Epithelial cell of prostate (primary cell): ENCODE data around the gene PTPRF.

Experiments used
- DNase-seq: peaks from one replicate; pipeline ENCODE4 v3.0.0-alpha.2; 2011; ENCODE audit warnings: low read depth, low spot score
- H3K27ac ChIP-seq: fragments of 450-650 bp; 2 replicates; pipeline ENCODE4 v1.5.1; 2017; ENCODE audit warnings: mild to moderate bottlenecking

Gene PTPRF

DNA sequence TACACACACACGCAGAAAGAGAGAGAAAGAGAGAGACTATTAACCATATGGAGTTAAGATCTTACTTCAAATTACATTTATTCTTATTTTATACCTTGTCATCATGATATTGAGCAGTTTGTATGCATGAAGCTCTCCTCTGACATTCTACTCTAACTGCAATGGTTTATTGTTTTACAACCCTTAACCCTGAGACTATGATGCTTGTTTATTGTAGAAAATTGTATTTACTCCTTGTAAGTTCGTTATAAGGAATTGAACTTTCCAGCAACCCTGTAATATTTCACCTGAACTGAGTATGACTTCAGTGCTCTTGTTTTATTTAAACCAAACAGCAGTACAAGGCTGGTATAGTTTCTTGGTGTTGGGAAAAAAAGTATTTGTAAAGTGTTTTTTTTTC, 18.6 kb upstream of the PTPRF start:
- no peak overlapping the region for H3K27ac ChIP-seq
- DNase-seq = no peak

DNA sequence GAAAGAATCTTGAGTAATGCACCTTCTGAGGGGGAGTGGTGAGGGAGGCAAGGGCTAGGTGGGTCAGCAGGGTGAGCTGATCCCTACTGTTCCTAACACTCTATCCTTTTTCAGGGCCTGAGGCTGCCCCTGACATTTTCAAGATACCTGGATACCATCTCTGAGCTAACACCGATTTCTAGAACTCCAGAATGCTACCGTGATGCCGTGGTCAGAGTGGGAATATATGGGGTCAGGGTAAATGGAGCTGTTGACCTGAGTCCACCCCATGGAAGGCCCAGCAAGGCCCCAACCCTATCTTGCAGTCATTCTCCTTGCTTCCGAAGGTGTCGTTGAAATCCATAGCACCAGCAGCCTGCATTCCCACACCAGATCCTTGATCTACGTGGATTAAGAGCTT, 18.0 kb upstream of the PTPRF start:
- H3K27ac ChIP-seq = no peak overlapping the region
- no peak for DNase-seq

DNA sequence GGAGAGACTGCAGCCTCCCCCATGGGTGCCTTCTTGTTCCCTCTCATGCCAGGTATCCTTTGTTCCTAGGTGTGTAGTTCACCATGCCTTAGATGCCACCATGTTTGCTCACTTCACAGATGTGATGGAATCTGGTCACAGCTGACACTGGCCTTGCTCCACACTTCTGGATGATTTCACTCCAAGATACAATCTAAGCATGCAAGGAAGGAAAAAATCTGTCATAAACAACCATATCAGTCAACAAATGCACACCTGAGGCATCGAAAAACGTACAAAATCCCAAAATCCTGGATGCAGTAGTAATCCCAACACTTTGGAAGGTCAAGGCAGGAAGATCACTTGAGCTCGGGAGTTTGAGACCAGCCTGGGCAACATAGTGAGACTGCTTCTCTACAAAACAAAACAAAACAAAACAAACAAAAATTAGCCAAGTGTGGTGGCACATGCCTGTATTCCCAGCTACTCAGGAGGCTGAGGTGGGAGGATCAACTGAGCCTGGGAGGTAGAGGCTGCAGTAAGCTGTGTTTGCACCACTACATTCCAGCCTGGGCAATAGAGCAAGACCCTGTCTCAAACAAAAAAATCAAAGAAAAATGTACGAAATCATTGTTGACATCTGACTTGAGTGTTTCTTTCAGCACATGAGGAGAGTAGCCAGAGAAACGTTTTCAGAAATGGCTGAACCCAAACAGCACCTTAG, 17.1 kb upstream of the PTPRF start:
- no peak overlapping the region for H3K27ac ChIP-seq
- DNase-seq = no peak

DNA sequence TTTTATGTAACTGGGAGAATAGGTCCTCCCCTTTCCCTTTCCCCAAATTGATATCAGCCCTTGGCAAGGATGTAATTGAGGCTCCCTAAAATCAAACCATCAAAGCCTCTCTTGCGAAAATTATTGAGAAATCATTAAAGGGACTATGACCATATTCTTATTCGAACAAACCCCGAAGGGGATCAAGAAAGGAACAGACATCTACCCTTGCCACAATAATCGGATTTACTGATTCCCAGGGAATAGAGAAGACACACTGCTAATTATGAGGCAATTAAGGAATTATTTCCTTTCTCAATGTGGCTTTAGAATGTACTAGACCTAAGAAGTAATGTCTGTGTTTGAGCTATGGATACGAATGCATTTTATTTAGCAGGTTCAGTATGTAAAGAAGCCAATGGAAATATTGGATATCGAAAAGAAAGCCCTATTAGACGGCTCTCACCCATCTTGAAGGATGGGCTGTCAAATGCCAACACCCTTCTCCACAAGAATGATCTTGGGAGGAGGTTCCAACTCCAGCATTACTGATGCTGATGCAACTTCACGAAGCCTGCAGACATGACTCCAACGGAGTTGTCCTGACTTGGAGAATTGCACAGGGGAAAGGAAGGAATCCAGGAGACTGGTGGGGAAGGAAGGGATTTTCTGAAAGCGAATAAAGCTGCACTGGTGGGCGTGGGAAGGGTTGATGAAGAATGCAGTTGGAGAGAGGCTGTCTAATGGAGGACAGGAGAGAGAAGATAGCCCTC, 11.6 kb upstream of the PTPRF start:
- no peak overlapping the region for H3K27ac ChIP-seq
- no peak for DNase-seq

DNA sequence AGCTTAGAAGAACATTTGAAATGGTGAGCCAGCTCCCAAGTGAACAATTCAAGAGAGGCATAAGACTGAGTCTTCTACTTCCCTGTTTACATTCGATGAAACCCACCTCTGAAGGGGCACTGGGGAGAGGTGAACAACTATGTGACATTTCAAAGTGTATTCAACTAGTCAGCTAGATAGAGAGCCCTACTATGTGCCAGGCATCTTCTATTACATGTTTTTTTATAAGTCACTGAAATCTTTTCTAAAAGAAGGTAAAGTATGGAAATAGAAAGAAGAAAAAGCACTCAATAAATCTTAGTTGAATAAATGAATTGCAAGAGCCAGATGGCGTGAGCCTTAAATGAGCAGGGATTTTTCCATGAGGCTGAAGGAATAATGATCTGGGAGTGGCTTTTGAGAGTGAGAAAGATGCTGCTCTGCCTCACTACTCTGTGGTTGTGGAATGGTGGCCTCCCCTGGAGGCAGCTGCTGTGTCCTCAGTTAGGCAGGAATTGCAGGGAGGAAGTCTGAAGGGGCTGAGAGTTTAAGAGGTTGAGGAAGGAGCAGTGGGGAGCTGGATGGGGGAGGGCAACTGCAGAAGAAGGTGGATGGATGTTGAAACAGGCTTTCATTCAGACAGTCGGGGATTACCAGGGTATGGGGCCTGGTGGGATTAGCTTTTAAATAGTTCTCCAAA, 10.4 kb upstream of the PTPRF start:
- H3K27ac ChIP-seq = no peak overlapping the region
- no peak for DNase-seq

DNA sequence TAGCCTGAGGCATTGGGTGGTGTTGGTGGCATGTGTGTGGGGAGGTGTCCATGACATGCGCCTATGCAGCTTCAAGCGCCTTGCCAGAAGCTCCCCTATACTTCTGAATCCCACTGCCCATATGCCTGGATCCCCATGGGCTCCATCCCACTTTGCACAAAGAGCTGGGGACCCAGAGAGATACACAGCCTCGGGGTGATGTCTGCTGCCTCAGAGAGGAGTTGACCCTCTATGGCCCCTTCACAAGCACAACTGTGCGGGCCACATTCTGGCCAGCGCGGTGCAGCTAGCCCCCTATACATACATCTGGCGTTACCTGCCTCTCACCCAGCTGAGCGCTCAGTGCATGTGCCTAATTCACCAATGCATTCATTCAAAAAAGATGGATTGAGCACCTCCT, 9.6 kb upstream of the PTPRF start:
- DNase-seq = no peak
- H3K27ac ChIP-seq = no peak overlapping the region

DNA sequence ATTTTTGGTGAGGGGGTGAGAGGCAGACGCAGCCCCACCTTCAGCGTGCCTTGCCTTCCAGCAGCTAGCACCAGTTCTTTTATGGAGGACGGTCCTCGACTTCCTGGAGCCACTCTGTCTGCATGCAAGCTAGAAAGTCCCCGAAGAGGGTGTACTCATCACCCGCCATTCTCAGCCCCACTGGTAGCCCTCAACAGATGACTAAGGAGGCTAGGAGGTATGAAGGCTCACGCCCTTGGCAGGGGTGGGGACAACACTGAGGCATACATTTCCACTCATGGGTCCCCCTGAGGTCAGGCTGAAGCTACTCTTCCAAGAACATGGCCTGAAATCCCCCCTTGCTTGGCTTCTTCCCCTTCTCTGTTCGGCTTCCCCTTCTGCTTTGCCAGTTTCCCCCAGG, 8.9 kb upstream of the PTPRF start:
- DNase-seq = no peak
- H3K27ac ChIP-seq = no peak overlapping the region

DNA sequence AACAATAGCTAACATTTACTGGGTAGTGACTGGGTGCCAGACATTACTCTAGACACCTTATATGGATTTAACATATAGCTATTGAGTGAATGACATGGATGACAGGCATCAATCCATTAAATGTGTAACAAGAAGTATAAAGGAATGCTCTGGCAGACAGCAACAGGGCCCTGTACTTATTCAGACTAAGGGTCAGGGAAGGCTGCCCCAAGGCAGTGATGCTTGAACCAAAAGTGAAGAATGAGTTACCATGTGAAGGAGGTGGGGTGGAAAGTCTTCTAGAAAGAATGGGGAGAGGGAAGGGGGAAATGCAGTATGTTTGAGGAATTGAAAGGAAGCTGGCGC, 8.3 kb upstream of the PTPRF start:
- no peak for DNase-seq
- H3K27ac ChIP-seq = no peak overlapping the region

DNA sequence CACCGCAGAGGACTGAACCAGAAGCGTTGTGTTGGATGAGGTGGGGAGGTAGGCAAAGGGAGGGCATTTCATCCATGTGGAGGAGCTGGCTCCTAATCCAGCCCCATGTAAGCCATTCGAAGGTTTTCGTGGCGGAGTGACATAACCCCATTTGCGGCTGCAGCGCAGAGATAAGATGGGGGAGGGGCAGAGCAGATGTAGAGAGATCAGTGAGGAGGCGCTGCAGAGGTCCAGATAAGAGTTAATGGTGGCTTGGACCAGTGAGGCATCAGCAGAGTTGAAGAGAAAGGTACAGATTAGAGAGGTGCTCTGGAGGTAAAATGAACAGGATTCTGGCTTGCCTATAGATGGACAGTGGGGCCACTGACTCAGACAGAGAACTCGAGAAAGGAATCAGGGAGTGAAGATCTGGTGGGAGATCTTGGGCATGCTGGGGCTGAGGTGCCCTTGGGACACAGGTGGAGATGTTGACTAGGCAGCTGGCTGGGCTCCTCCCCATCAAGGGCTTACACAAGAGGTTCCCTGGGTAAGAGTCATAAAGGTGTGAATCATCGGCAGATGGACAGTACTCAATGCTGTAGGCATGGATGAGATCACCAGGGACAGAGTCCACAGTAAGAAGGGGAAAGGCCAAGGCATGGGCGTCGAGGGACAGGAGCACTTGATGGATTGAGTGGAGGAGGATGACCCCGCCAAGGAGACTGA, 7.8 kb upstream of the PTPRF start:
- DNase-seq = peak; percentile 90

DNA sequence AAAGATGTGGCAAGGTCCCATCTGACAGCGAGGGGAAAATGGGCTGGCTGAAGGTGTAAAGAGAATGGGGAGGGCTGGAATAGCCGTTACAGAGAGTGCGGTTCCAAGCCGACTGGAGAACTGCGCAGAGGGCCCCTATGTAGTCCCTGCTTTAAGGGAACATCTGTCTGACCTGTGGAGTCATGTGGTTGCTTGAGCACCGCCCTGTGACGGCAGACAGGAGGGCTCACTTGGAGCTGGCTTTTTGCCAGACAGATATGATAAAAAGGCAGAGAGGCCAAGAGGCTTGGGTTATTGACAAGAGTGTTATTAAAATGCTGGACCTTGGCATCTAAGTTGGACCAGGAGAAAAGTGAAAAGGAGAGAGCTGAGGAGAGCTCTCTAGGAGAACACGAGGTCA, 5.9 kb upstream of the PTPRF start:
- DNase-seq = no peak
- H3K27ac ChIP-seq = no peak overlapping the region

More for the DNA sequence above, 7.8 kb upstream of the PTPRF start:
- peak overlapping the region; percentile 27 for H3K27ac ChIP-seq

DNA sequence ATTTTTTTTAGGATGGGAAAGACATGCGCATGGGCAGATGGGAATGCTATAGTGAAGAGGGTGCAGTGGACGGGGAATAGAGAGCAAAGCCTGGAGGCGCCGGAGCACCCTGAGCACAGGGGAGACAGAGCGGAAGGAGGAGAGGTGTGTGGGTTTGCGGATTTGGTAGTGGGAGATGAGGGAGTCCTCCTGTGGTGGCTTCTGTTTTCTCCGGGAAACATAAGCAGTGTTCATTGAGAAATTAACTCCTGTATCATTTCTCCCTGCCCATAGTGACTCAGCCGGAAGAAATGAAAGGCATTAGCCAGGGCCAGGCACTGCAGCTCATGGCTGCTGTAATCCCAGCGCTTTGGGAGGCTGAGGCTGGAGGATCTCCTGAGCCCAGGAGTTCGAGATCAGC, 4.7 kb upstream of the PTPRF start:
- H3K27ac ChIP-seq = peak overlapping the region; percentile 22
- DNase-seq = no peak

DNA sequence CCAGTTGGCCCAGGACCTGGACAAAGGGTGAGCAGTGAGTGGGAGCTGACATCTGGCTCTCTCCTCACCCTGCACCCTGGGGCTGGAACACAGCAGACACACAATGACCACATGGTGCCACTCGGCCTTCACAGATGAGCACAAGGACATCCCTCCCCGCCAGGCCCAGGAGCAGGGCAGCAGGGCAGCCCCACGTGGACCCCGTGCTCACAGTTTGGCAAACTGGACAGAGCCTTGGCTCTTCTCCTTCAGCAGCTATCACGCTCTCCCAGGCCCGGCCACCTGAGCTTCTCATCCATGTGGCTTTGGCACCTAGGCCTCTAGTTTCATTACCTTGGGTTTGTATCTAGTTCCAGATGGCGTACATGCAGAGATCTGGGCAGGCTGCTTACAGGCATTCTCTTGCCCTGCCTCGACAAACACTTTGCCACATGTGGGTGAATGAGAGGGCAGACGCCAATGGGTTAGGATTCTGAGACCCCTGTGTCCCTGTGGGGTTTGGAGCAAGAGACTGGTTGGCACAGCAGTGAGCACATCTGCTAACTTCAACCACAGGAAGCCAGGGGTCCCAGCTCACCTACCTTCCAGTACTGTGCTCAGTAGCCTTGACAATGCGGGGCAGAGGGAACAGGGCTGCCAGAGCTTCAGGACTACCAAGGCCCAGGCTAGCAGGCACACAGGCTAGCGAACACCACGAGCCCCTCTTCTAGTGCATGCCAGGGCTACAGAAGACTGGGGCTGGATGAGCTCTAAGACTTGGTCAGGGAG, 3.4 kb upstream of the PTPRF start:
- DNase-seq = no peak
- no peak overlapping the region for H3K27ac ChIP-seq

DNA sequence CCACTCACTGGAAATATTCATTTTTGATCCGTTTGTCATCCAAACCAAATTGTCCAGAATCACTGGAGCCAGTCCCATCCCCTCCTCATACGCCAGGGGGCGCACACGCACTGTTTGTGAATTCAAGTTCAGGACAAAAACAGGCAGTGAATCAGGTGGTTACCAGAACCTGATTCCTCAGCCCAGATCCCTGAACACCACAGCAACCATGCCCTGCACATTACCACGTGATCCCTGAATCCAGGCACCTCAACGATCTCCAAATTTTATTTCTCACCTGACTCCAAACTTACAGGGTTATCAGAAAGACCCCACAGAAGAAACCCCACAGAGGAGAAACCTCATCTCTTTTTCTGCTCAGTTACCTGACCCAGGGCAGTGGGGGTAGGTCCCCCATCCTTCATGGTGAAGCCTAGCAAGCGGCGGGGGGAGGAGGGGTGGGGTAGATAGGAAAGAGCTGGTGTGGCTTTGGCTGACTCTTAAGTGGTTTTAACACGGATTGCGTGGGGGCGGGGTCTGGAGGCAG, 1.4 kb upstream of the PTPRF start:
- H3K27ac ChIP-seq = no peak overlapping the region
- DNase-seq = no peak

DNA sequence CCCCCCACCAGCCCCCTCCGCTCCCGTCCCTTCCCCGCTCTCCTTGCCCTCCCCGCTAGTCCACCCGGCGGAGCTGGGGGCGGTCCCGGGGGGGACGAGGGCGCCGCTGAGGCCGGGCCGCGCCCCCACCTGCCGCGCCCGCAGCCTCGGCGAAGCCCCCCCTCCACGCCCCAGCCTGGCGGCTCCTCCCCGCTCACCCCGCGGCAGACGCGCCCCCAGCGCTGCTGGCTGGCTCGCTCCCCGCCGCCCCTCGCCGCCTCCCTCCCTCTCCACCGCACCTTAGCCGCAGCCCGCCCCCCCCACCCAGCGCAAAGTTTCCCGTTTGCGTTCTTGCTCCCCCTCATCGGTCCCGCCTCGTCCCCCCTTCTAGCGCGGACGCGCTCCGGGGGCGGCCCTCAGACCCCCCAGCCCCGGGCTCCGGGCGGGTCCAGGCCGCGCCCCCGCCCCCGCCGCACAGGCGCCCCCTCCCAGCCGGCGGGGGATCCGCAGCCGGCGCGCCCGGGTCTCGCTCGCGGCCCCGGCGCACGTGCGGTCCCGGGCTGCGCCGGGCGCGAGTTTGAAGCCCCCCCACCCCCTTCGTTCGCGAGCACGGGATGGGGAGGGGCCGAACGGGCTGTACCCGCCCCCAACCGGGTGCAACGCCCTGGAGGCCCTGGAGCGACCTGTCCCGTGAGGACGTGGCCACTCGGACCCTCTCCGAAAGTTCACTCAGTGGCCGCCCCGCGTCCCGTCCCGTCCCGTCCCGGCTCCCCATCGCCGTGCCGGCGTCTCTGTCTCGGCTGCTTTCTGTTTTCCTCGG, 623 bp downstream of the PTPRF start:
- H3K27ac ChIP-seq = peak overlapping the region; percentile 53
- no peak for DNase-seq

DNA sequence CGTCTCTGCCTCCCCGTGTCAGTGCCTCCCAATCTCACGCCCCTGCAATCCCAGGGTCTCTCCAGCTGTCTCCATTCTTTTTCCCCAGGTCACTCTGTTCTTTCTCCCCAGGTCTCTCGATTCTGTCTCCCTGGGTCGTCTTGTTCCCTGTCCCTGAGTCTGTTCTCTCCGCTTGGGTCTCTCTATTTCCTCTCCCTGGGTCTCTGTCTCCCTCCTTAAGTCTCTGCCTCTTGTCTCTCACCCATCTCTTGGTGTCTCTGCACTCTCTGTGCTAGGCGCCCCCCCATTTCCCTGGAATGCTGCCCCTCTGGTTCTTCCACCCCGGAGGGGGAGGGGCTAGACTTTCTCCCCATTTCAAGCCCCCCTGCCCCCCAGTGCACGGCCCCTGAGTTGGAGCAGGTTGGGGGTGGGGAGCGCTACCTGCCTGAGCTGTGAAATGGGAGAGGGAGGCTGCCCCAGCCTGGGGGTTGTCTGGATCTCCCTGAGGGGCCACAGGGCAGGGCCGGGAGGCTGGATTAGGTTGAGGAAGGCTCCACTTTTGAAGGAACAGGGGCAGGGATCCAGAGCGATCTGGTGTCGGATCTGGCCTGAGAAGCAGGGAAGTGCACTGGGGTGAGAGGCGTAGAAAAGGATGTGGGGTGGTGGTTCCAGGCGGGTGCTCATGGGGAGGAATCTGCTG, 1.4 kb downstream of the PTPRF start:
- no peak for DNase-seq
- peak overlapping the region; percentile 53 for H3K27ac ChIP-seq

DNA sequence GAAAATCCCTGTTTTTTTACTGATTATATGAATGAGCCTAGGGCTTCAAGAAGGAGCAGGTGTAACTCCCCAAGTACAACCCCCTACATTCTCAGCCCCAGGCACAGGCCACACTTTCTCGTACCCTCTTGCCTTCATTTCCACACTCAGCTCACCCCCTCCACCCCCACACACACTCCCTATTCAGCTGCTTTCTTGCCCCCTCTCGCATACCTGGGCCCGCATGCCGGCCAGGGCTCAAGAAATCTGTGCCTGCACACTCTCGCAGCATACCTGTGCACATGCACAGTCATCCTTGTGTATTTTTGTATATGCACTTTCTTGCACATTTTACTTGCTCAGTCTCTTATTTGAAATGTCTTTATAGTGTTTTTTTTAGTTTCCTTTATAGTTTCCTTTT, 2.0 kb downstream of the PTPRF start:
- DNase-seq = no peak
- H3K27ac ChIP-seq = peak overlapping the region; percentile 53

DNA sequence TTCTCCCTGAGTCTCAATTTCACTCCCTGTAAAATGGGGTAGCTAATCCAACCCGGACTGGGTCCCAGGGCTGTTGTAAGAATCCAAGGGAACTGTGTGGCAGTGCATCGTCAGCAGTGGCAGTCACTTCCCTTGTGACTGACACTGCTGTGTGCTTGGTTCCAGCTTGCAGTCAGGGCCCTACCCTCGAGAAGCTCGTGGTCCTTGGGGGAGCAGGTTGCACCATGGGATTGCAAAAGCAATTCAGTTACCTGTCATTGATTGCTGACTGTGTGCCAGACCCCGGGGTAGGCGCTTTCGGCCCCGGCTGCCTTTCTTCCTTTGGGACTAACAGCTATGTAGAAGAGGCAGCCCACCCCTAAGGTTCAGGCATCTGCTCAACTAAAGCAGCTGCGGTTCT, 2.9 kb downstream of the PTPRF start:
- no peak for DNase-seq
- H3K27ac ChIP-seq = no peak overlapping the region

DNA sequence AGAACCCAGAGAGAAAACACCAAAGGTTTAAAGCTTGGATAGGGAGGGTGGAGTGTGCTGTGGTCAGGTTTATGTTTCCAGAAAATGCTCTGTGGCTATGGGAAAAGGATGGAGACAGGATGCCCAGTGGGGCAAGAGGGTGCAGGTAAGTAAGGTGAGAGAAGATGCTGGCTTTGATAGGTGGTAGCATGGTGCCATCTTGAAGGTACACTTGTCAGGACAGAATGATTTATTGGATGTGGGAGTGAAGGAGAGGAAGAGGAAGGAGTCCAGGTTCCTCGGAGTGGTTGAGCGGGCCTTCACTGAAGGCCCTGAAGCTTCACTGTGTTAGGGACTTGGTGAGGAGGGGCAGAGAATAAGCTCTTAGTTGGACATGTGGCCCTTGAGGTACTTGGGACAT, 3.6 kb downstream of the PTPRF start:
- DNase-seq = no peak
- H3K27ac ChIP-seq = no peak overlapping the region
